Colon (tissue), 2 donors: ENCODE results near the gene TEX53.

Experiments
- FAIRE-seq: peaks from 2 replicates; lab custom pipeline; 2012; peaks lifted over from hg19 to GRCh38; lab: Jason Lieb, UNC
- donor health status: control.
- donor health status: control.

The TEX53 gene

GRCh38 chr9:114680259-114681001 lies 22.8 kb upstream of the TEX53 start:
- no peak for FAIRE-seq

DNA sequence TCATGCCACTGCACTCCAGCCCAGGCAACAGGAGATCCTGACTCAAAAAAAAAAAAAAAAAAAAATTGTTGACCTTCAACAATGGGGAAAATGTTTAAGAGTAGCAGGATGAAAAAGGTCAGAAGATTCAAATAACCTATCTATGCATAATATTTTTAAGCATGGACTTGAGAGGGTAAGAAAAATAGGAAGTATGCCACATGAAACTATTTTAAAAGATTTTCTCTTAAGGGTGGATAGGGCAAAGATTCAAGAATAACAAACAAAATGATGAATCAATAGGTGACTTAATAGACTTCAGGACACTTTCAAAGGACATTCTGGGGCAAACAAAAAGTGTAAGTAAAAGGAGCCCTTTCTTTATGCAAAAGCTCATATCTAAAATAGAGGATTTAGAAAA lies 21.2 kb upstream of the TEX53 start:
- no peak for FAIRE-seq

DNA sequence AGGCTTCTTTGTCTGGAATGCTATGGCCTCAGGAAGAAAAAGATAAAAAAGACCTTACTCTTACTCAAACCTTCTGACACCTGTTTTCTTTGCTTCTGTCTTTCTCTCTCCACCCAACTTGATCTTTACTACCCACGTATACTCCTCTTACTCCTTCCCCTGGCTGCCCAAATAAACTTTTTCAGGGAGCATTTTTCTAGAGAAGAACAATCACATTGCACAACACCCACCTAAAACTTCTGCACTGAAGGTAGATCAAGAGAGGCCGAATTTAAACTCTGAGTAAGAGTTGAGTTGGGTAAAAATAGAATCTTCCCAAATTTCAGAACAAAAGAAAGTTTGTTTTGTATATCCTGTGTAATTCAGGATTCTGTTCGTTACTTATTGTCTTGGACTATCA lies 20.5 kb upstream of the TEX53 start:
- FAIRE-seq: no peak

GRCh38 chr9:114677418-114677817 lies 19.8 kb upstream of the TEX53 start:
- no peak for FAIRE-seq

DNA sequence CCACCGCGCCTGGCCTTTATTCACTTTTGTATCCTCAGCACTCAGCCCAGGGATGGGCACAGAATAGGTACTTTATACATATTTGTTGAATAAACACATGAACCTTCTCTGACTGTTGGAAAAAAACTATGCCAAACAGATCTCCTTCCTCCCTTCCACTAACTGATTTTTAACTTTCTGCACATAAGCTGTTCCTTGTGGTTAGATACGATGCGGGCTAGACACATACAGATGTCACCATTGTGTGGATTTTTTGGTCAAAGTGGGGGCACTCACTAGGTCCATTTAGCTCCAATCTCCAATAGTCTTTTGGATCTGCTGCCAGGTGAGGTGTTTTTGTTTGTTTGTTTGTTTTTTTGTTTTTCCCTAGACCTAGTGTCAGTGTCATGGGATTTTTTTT lies 19.3 kb upstream of the TEX53 start:
- FAIRE-seq: no peak

DNA sequence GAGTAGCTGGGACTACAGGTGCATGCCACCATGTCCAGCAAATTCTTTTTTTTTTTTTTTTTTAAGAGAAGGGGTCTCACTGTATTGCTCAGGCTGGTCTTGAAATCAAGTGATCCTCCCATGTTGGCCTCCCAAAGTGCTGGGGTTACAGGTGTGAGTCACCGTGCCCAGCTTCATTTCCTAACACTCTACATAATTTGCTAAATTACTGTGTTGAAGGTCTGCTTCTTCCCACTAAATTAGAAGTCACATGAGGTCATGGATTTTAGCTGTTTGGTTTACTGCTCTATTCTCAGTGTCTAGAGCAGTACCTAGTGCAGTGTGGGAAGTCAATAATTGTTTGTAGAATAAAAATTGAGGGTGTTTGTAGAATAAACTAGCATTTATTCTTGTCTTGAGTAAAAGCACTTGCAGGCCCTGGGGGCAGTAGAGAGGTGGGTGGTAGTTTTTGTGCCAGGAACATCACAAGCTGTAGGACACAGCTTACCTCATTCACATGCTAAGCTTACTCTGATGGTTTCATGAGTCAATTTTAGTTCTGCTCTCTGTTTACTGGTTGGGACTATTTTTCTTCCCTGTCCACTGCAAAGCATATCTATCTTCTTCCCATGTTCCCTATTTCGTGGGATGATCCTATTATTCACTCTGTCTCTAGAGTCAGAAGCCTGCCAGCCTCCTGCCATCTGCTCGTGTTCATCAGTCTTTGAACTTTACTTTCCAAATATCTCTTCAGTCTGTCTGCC lies 17.4 kb upstream of the TEX53 start:
- FAIRE-seq: no peak

- FAIRE-seq: no peak
Measured at GRCh38 chr9:114674076-114674797, 16.6 kb upstream of the TEX53 start.

- no peak for FAIRE-seq
Measured at GRCh38 chr9:114671605-114672004, 14.0 kb upstream of the TEX53 start.

- no peak for FAIRE-seq
Measured at GRCh38 chr9:114669961-114670360, 12.4 kb upstream of the TEX53 start.

GRCh38 chr9:114668146-114668545 lies 10.5 kb upstream of the TEX53 start:
- no peak for FAIRE-seq

GRCh38 chr9:114666851-114667250 lies 9.2 kb upstream of the TEX53 start:
- no peak for FAIRE-seq

- no peak for FAIRE-seq
Measured at GRCh38 chr9:114666401-114666800, 8.8 kb upstream of the TEX53 start.

- no peak for FAIRE-seq
Measured at GRCh38 chr9:114664181-114664580, 6.6 kb upstream of the TEX53 start.

GRCh38 chr9:114662081-114662989 lies 4.7 kb upstream of the TEX53 start:
- no peak for FAIRE-seq

DNA sequence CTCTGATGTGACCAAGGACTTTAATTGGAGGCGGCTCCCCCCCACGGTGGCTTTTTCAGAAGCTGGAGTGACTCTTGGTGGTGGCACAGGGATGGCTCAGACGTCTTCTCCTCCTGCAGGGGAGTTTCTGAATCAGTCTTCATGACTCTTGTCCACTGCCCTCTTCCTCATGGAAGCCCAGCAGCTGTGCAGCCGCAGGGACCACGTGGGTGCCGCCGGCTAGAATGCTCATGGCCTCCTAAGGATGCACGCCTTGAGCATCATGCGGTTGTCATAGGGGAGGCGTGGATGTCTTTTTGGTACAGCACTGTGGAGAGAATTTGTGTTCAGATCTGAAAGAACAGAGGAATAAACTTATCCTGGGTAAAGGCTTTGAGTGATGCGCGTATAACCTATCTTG lies 1.3 kb downstream of the TEX53 start:
- FAIRE-seq: no peak

DNA sequence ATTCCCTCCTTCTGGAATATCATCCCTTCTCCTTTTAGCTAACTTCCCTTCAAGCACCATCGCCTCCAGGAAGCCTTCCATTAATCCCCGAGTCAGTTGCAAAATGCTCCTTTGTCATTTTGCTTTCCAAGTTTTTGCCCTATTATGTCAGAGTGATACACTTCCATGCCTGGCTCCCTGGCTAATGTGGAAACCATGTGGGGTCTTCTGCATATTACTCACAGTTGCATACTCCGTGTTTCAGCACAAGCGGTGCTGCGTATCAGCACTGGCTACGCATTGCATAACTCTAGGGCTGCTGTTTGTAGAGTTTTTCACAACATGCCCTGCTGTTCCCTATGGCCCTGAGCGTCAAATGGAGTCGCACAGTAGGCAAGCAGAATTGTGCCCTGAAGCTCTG lies 1.9 kb downstream of the TEX53 start:
- no peak for FAIRE-seq

- FAIRE-seq: no peak
Measured at GRCh38 chr9:114653556-114654159, 3.9 kb downstream of the TEX53 start.

GRCh38 chr9:114652776-114653555 lies 4.6 kb downstream of the TEX53 start:
- FAIRE-seq: no peak

GRCh38 chr9:114643896-114644295 lies 13.7 kb downstream of the TEX53 start:
- FAIRE-seq: no peak

DNA sequence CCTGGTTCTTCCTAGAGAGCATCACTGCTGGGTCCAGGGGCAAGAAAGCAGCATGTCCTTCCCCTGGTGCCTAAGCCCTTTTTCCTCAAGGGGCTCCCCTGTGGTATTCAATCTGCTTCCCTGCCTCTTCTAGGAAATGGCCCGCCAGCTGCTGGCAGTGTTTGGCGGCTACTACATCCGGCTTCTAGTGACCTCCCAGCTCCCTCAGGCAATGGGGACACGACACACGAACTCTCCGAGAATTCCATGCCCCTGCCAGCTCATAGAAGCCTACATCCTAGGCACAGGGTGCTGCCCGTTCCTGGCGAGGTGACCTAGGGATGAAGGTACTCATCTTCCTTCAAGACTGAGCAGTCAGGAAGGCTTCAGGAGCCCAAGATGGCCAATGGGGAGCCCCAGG lies 14.6 kb downstream of the TEX53 start:
- FAIRE-seq: no peak

DNA sequence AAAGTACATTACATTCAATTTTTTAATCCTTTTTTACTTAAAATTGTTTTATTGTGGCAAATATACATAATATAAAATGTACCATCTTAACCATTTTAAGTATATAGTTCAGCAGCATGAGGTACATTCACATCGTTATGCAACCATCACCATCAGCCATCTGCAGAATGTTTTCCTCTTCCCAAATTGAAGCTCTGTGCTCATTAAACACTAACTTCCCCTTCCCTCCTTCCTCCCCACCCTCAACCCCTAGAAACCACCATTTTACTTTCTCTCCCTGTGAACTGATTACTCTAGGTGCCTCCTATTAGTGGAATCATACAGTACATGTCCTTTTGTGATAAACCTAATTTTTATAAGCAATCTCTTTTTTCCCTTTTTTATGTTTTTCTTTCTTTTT lies 15.6 kb downstream of the TEX53 start:
- no peak for FAIRE-seq
